Measurements from ENCODE around the gene PCDHGA8. TPM values are rescaled to one million over a fixed set of nuclear protein-coding genes. Genes with fewer than 3 reads are reported as not detected.
"Not testable (repeated sequence)": the region's sequence is repeated elsewhere in the genome, so short reads cannot be mapped to it uniquely, and the experiment has no call there.

PCDHGA8 gene
- total RNA-seq, 1 experiment from 2014 or later, result 0.97 TPM

GRCh38 chr5:141430332-141431113 lies 38.1 kb downstream of the PCDHGA8 start, which contains the start of gene PCDHGA12:
PCDHGA12 (plus strand) TSS chr5:141430507; CDS start chr5:141430760, 253 bp downstream.
- no peak for DNase-seq (ENCODE audit: extremely low read depth, low read depth)

DNA sequence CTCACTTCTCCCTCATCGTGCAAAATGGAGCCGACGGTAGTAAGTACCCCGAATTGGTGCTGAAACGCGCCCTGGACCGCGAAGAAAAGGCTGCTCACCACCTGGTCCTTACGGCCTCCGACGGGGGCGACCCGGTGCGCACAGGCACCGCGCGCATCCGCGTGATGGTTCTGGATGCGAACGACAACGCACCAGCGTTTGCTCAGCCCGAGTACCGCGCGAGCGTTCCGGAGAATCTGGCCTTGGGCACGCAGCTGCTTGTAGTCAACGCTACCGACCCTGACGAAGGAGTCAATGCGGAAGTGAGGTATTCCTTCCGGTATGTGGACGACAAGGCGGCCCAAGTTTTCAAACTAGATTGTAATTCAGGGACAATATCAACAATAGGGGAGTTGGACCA lies 38.9 kb downstream of the PCDHGA8 start:
- no peak for DNase-seq (ENCODE audit: extremely low read depth, low read depth)

GRCh38 chr5:141432308-141432707 lies 39.9 kb downstream of the PCDHGA8 start:
- not testable (repeated sequence) for DNase-seq (ENCODE audit: extremely low read depth, low read depth)

DNA sequence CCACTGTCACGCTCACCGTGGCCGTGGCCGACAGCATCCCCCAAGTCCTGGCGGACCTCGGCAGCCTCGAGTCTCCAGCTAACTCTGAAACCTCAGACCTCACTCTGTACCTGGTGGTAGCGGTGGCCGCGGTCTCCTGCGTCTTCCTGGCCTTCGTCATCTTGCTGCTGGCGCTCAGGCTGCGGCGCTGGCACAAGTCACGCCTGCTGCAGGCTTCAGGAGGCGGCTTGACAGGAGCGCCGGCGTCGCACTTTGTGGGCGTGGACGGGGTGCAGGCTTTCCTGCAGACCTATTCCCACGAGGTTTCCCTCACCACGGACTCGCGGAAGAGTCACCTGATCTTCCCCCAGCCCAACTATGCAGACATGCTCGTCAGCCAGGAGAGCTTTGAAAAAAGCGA lies 40.3 kb downstream of the PCDHGA8 start:
- not testable (repeated sequence) for DNase-seq (ENCODE audit: extremely low read depth, low read depth)

DNA sequence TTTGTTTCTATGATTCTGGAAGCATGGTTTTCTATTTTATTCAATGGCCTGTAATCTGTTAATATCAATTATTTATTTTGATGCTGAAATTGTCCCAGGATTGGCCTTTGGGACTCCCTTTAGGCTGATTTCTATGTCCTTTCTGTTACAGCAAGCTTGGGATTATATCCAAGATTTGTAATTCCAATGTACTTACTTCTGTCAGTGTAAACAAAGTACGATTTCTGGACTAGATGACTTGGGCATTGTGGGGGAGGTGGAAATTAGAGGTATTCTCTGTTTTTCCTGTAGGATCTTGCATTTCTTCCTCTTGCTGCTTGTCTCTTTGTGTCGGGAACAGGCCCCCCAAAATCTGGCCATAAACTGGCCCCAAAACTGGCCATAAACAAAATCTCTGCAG lies 41.6 kb downstream of the PCDHGA8 start:
- DNase-seq (ENCODE audit: extremely low read depth, low read depth), result no peak

- no peak for DNase-seq (ENCODE audit: extremely low read depth, low read depth)
Observed at GRCh38 chr5:141437221-141437620, 44.8 kb downstream of the PCDHGA8 start.

DNA sequence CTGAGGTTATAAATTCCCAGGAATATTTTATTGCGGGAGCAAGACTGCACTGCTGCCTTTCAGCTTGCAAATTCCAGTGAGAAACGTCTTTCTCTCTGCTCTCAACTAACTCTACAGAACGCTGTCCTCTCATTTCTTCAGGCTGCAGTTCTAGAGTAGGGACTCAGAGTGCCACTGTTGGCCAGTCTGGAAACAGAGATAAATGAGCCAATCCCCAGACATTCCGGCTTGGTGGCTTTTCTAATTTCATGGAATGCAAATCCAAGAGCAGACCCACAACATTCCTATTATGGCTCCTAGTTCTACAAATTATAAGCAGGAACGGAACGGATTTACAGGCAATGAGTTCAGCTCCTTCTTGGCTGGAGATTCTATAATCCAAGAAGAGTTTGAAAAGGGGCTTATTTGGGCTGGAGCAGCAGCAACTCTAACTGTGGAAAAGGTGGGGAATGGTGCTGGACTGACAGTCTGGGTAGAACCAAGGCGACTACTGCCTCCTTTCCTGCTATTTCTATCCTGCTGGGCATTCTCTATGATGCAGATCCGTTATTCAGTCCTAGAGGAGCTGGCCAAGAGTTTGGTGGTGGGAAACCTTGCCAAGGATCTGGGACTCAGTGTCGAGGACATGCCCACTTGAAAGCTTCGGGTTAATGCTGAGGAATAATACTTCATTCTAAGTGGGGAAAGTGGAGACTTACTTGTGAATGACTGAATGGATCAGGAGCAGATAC lies 47.1 kb downstream of the PCDHGA8 start:
- no peak for DNase-seq (ENCODE audit: extremely low read depth, low read depth)

- DNase-seq (ENCODE audit: extremely low read depth, low read depth), result no peak
Observed at GRCh38 chr5:141440341-141440740, 47.9 kb downstream of the PCDHGA8 start.

DNA sequence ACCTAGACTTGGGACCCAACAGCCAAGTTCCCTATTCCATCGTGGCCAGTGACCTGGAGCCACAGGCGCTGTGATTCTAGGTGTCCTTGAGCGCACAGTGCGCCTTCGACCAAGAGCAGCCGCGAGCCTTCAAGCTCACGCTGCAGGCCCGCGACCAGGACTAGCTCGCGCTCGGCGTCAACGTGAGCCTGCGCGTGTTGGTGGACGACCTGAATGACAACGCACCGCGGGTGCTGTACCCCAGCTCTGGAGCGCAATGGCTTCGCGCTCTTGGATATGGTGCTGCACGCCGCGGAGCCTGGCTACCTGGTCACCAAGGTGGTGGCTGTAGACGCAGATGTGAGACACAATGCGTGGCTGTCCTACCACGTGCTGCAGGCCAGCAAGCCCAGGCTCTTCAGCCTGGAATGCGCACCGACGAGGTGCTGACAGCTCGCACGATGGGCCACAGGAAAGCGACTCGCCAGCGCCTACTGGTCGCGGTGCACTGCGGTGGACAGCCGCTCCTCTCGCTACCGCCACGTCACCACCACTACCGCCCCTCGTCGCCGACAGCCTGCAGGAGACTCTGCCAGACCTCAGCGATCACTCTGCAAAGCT lies 49.2 kb downstream of the PCDHGA8 start:
- no peak for DNase-seq (ENCODE audit: extremely low read depth, low read depth)

Other genes starting within 250 kb of the PCDHGA8 start
- not detected in 2 replicates for gene PCDHB6, start 242.6 kb upstream of the PCDHGA8 start, total RNA-seq (2014; rRNA removed; shearing (Covaris generic))
- gene PCDHB7, start 220.0 kb upstream of the PCDHGA8 start, total RNA-seq (2014; rRNA removed; shearing (Covaris generic)), result 0.17 and 0.25 TPM in 2 replicates
- gene PCDHB8, start 214.8 kb upstream of the PCDHGA8 start, total RNA-seq (2014; rRNA removed; shearing (Covaris generic)), result 0.14 and 0.22 TPM in 2 replicates
- 0.32 and 0.69 TPM in 2 replicates for gene PCDHB16, start 210.2 kb upstream of the PCDHGA8 start, total RNA-seq (2014; rRNA removed; shearing (Covaris generic))
- 0.40 and 0.69 TPM in 2 replicates for gene PCDHB9, start 205.5 kb upstream of the PCDHGA8 start, total RNA-seq (2014; rRNA removed; shearing (Covaris generic))
- 0.35 and 0.72 TPM in 2 replicates for gene PCDHB10, start 200.3 kb upstream of the PCDHGA8 start, total RNA-seq (2014; rRNA removed; shearing (Covaris generic))
- 5.4 and 6.0 TPM in 2 replicates for gene PCDHB11, start 193.0 kb upstream of the PCDHGA8 start, total RNA-seq (2014; rRNA removed; shearing (Covaris generic))
- gene PCDHB12, start 183.9 kb upstream of the PCDHGA8 start, total RNA-seq (2014; rRNA removed; shearing (Covaris generic)), result 0.75 and 0.99 TPM in 2 replicates
- gene PCDHB13, start 178.7 kb upstream of the PCDHGA8 start, total RNA-seq (2014; rRNA removed; shearing (Covaris generic)), result 2.2 and 2.5 TPM in 2 replicates
- 2.7 and 2.8 TPM in 2 replicates for gene PCDHB14, start 169.3 kb upstream of the PCDHGA8 start, total RNA-seq (2014; rRNA removed; shearing (Covaris generic))
- 0.12 and 0.20 TPM in 2 replicates for gene PCDHB15, start 147.2 kb upstream of the PCDHGA8 start, total RNA-seq (2014; rRNA removed; shearing (Covaris generic))
- gene SLC25A2, start 88.6 kb upstream of the PCDHGA8 start, total RNA-seq (2014; rRNA removed; shearing (Covaris generic)), result not detected in 2 replicates
- gene TAF7, start 71.8 kb upstream of the PCDHGA8 start, total RNA-seq (2014; rRNA removed; shearing (Covaris generic)), result 91.7 and 130 TPM in 2 replicates
- gene PCDHGA1, start 62.1 kb upstream of the PCDHGA8 start, total RNA-seq (2014; rRNA removed; shearing (Covaris generic)), result 0.72 and 1.6 TPM in 2 replicates
- gene PCDHGA2, start 53.9 kb upstream of the PCDHGA8 start, total RNA-seq (2014; rRNA removed; shearing (Covaris generic)), result 0.12 TPM in 2 replicates
- gene PCDHGA3, start 48.8 kb upstream of the PCDHGA8 start, total RNA-seq (2014; rRNA removed; shearing (Covaris generic)), result 0.17 TPM in 1 of 2 replicates, not detected in the other
- gene PCDHGB1, start 42.5 kb upstream of the PCDHGA8 start, total RNA-seq (2014; rRNA removed; shearing (Covaris generic)), result 1.1 and 2.6 TPM in 2 replicates
- gene PCDHGA4, start 37.6 kb upstream of the PCDHGA8 start, total RNA-seq (2014; rRNA removed; shearing (Covaris generic)), result 0.79 and 1.3 TPM in 2 replicates
- 1.8 and 2.0 TPM in 2 replicates for gene PCDHGB2, start 32.6 kb upstream of the PCDHGA8 start, total RNA-seq (2014; rRNA removed; shearing (Covaris generic))
- gene PCDHGA5, start 28.5 kb upstream of the PCDHGA8 start, total RNA-seq (2014; rRNA removed; shearing (Covaris generic)), result 0.58 and 0.62 TPM in 2 replicates
- 0.52 and 1.1 TPM in 2 replicates for gene PCDHGB3, start 22.4 kb upstream of the PCDHGA8 start, total RNA-seq (2014; rRNA removed; shearing (Covaris generic))
- gene PCDHGA6, start 18.7 kb upstream of the PCDHGA8 start, total RNA-seq (2014; rRNA removed; shearing (Covaris generic)), result 1.1 and 1.2 TPM in 2 replicates
- gene PCDHGA7, start 9.9 kb upstream of the PCDHGA8 start, total RNA-seq (2014; rRNA removed; shearing (Covaris generic)), result 0.54 and 0.55 TPM in 2 replicates
- gene PCDHGB4, start 4.9 kb upstream of the PCDHGA8 start, total RNA-seq (2014; rRNA removed; shearing (Covaris generic)), result 5.5 and 5.6 TPM in 2 replicates
- 0.72 and 1.6 TPM in 2 replicates for gene PCDHGB5, start 5.3 kb downstream of the PCDHGA8 start, total RNA-seq (2014; rRNA removed; shearing (Covaris generic))
- 0.92 and 1.6 TPM in 2 replicates for gene PCDHGA9, start 10.1 kb downstream of the PCDHGA8 start, total RNA-seq (2014; rRNA removed; shearing (Covaris generic))
- gene PCDHGB6, start 15.4 kb downstream of the PCDHGA8 start, total RNA-seq (2014; rRNA removed; shearing (Covaris generic)), result 0.55 and 0.62 TPM in 2 replicates
- gene PCDHGA10, start 20.4 kb downstream of the PCDHGA8 start, total RNA-seq (2014; rRNA removed; shearing (Covaris generic)), result 5.1 TPM in 2 replicates
- 0.79 and 0.89 TPM in 2 replicates for gene PCDHGB7, start 25.0 kb downstream of the PCDHGA8 start, total RNA-seq (2014; rRNA removed; shearing (Covaris generic))
- gene PCDHGA11, start 28.4 kb downstream of the PCDHGA8 start, total RNA-seq (2014; rRNA removed; shearing (Covaris generic)), result 0.52 and 0.87 TPM in 2 replicates
- 0.20 and 0.42 TPM in 2 replicates for gene PCDHGA12, start 37.9 kb downstream of the PCDHGA8 start, total RNA-seq (2014; rRNA removed; shearing (Covaris generic))
- gene PCDHGC3, start 83.3 kb downstream of the PCDHGA8 start, total RNA-seq (2014; rRNA removed; shearing (Covaris generic)), result 5.9 and 7.0 TPM in 2 replicates
- gene PCDHGC4, start 92.4 kb downstream of the PCDHGA8 start, total RNA-seq (2014; rRNA removed; shearing (Covaris generic)), result 0.12 TPM in 2 replicates
- 0.30 TPM in 1 of 2 replicates, not detected in the other for gene PCDHGC5, start 96.4 kb downstream of the PCDHGA8 start, total RNA-seq (2014; rRNA removed; shearing (Covaris generic))
- gene DIAPH1, start 226.4 kb downstream of the PCDHGA8 start, total RNA-seq (2014; rRNA removed; shearing (Covaris generic)), result 24.2 and 26.0 TPM in 2 replicates
- 47.7 and 54.5 TPM in 2 replicates for gene HDAC3, start 244.2 kb downstream of the PCDHGA8 start, total RNA-seq (2014; rRNA removed; shearing (Covaris generic))
- 1.5 and 2.1 TPM in 2 replicates for gene RELL2, start 244.4 kb downstream of the PCDHGA8 start, total RNA-seq (2014; rRNA removed; shearing (Covaris generic))

All from NCI-H460 (cell line).